Stimulated activated memory B cell treated with anti-CD40 and anti-IgM and Interleukin-4, amounts not matched to agents 10 μg/mL and 1 μg/mL and 100 μg/mL, for 72 hours (primary cell): ENCODE measurements around the gene ANO8.

Source experiments
- ATAC-seq: fragments of 150-1000 bp; cut with Tn5 transposase; 2 replicates; pipeline ENCODE4 v1.10.0; 2021
- H3K27ac Mint-ChIP-seq: one replicate; pipeline ENCODE4 v1.8.0; 2022; ENCODE audit warnings: mild to moderate bottlenecking, mixed read lengths
- H3K27me3 Mint-ChIP-seq: one replicate; pipeline ENCODE4 v1.8.0; 2022; ENCODE audit warnings: mixed read lengths
- H3K36me3 Mint-ChIP-seq: one replicate; pipeline ENCODE4 v1.8.0; 2022; ENCODE audit warnings: mixed read lengths
- H3K4me1 Mint-ChIP-seq: one replicate; pipeline ENCODE4 v1.8.0; 2022; ENCODE audit warnings: mixed read lengths
- H3K4me3 Mint-ChIP-seq: one replicate; pipeline ENCODE4 v1.8.0; 2022; ENCODE audit warnings: mild to moderate bottlenecking, moderate library complexity, mixed read lengths
- H3K9me3 Mint-ChIP-seq: one replicate; pipeline ENCODE4 v1.8.0; 2022; ENCODE audit warnings: mixed read lengths

ANO8 gene

GRCh38 chr19:17312189-17313113 lies 22.2 kb downstream of the ANO8 start:
- H3K4me3 Mint-ChIP-seq = no peak overlapping the region
- no peak overlapping the region for H3K27ac Mint-ChIP-seq
- H3K27me3 Mint-ChIP-seq = no peaks in the 10 kb centered on the region
- H3K36me3 Mint-ChIP-seq = peaks cover 47% of the 10 kb centered on the region
- no peaks in the 10 kb centered on the region for H3K9me3 Mint-ChIP-seq
- H3K4me1 Mint-ChIP-seq = peaks cover 48% of the 10 kb centered on the region
- ATAC-seq = no peak

- H3K4me3 Mint-ChIP-seq = peak overlapping the region; percentile 57
- peak overlapping the region; percentile 39 for H3K27ac Mint-ChIP-seq
- no peak for ATAC-seq
- no peaks in the 10 kb centered on the region for H3K27me3 Mint-ChIP-seq
- H3K4me1 Mint-ChIP-seq = peaks cover 53% of the 10 kb centered on the region
- peaks cover 40% of the 10 kb centered on the region for H3K36me3 Mint-ChIP-seq
- no peaks in the 10 kb centered on the region for H3K9me3 Mint-ChIP-seq
Observed at GRCh38 chr19:17311455-17312188, 23.0 kb downstream of the ANO8 start.

- ATAC-seq = no peak
- peak overlapping the region; percentile 90 for H3K4me3 Mint-ChIP-seq
- H3K27me3 Mint-ChIP-seq = no peaks in the 10 kb centered on the region
- H3K27ac Mint-ChIP-seq = peak overlapping the region; percentile 86
- H3K36me3 Mint-ChIP-seq = peaks cover 27% of the 10 kb centered on the region
- H3K4me1 Mint-ChIP-seq = peaks cover 50% of the 10 kb centered on the region
- H3K9me3 Mint-ChIP-seq = no peaks in the 10 kb centered on the region
Observed at GRCh38 chr19:17309965-17310461, 24.6 kb downstream of the ANO8 start.

- ATAC-seq = peak; percentile 90
- peaks cover 25% of the 10 kb centered on the region for H3K36me3 Mint-ChIP-seq
- peak within 1 kb of the TSS; percentile 86 for H3K27ac Mint-ChIP-seq
- H3K9me3 Mint-ChIP-seq = no peaks in the 10 kb centered on the region
- H3K4me3 Mint-ChIP-seq = peak within 1 kb of the TSS; percentile 90
- H3K27me3 Mint-ChIP-seq = no peaks in the 10 kb centered on the region
- H3K4me1 Mint-ChIP-seq = peaks cover 56% of the 10 kb centered on the region
Observed at GRCh38 chr19:17309198-17309964, 25.3 kb downstream of the ANO8 start, which contains the start of gene DDA1. Gene DDA1, plus strand, starts transcription at chr19:17309563. Its CDS starts 92 bp downstream, at chr19:17309655.

GRCh38 chr19:17307876-17308377 lies 26.7 kb downstream of the ANO8 start:
- H3K9me3 Mint-ChIP-seq = no peaks in the 10 kb centered on the region
- no peak for ATAC-seq
- no peak overlapping the region for H3K27ac Mint-ChIP-seq
- H3K27me3 Mint-ChIP-seq = no peaks in the 10 kb centered on the region
- peak overlapping the region; percentile 22 for H3K4me3 Mint-ChIP-seq
- peaks cover 66% of the 10 kb centered on the region for H3K4me1 Mint-ChIP-seq
- H3K36me3 Mint-ChIP-seq = peaks cover 12% of the 10 kb centered on the region

GRCh38 chr19:17306285-17306714 lies 28.4 kb downstream of the ANO8 start:
- Mint-ChIP-seq H3K4me3 (peak overlapping the region; percentile 90), H3K9me3 (no peaks in the 10 kb centered on the region), H3K27me3 (no peaks in the 10 kb centered on the region), H3K27ac (peak overlapping the region; percentile 89), H3K36me3 (peaks cover 1% of the 10 kb centered on the region), H3K4me1 (peaks cover 62% of the 10 kb centered on the region)
- no peak for ATAC-seq

GRCh38 chr19:17305517-17306284 lies 29.0 kb downstream of the ANO8 start, which contains the start of gene MRPL34:
Gene MRPL34, plus strand, starts transcription at chr19:17305872. Its CDS starts 21 bp downstream, at chr19:17305893.
- H3K36me3 Mint-ChIP-seq = no peaks in the 10 kb centered on the region
- no peaks in the 10 kb centered on the region for H3K9me3 Mint-ChIP-seq
- H3K27ac Mint-ChIP-seq = peak within 1 kb of the TSS; percentile 89
- H3K27me3 Mint-ChIP-seq = no peaks in the 10 kb centered on the region
- ATAC-seq = peak; percentile 91
- peak within 1 kb of the TSS; percentile 90 for H3K4me3 Mint-ChIP-seq
- peaks cover 56% of the 10 kb centered on the region for H3K4me1 Mint-ChIP-seq

GRCh38 chr19:17305216-17305516 lies 29.5 kb downstream of the ANO8 start:
- Mint-ChIP-seq H3K4me3 (peak overlapping the region; percentile 90), H3K36me3 (no peaks in the 10 kb centered on the region), H3K27ac (peak overlapping the region; percentile 89), H3K27me3 (no peaks in the 10 kb centered on the region), H3K9me3 (no peaks in the 10 kb centered on the region), H3K4me1 (peaks cover 51% of the 10 kb centered on the region)
- ATAC-seq = no peak

- Mint-ChIP-seq H3K9me3 (no peaks in the 10 kb centered on the region), H3K36me3 (no peaks in the 10 kb centered on the region), H3K27ac (peak overlapping the region; percentile 89), H3K4me1 (peaks cover 47% of the 10 kb centered on the region), H3K27me3 (no peaks in the 10 kb centered on the region), H3K4me3 (peak overlapping the region; percentile 90)
- no peak for ATAC-seq
Observed at GRCh38 chr19:17304386-17305215, 30.1 kb downstream of the ANO8 start.

GRCh38 chr19:17303940-17304267 lies 30.8 kb downstream of the ANO8 start:
- H3K27ac Mint-ChIP-seq = peak overlapping the region; percentile 63
- H3K4me3 Mint-ChIP-seq = peak overlapping the region; percentile 75
- no peaks in the 10 kb centered on the region for H3K27me3 Mint-ChIP-seq
- H3K4me1 Mint-ChIP-seq = peaks cover 41% of the 10 kb centered on the region
- no peak for ATAC-seq
- H3K36me3 Mint-ChIP-seq = no peaks in the 10 kb centered on the region
- no peaks in the 10 kb centered on the region for H3K9me3 Mint-ChIP-seq

- Mint-ChIP-seq H3K36me3 (no peaks in the 10 kb centered on the region), H3K27me3 (no peaks in the 10 kb centered on the region), H3K4me3 (peak within 1 kb of the TSS; percentile 75), H3K27ac (peak within 1 kb of the TSS; percentile 63), H3K4me1 (peaks cover 39% of the 10 kb centered on the region), H3K9me3 (no peaks in the 10 kb centered on the region)
- ATAC-seq = peak; percentile 81
Observed at GRCh38 chr19:17303167-17303939, 31.3 kb downstream of the ANO8 start, which contains the start of gene ABHD8. Gene ABHD8, minus strand, starts transcription at chr19:17303425. Its CDS starts 1,809 bp downstream, at chr19:17301616.

GRCh38 chr19:17302391-17303166 lies 32.1 kb downstream of the ANO8 start:
- H3K4me3 Mint-ChIP-seq = peak overlapping the region; percentile 75
- peak overlapping the region; percentile 63 for H3K27ac Mint-ChIP-seq
- no peaks in the 10 kb centered on the region for H3K9me3 Mint-ChIP-seq
- H3K27me3 Mint-ChIP-seq = no peaks in the 10 kb centered on the region
- no peak for ATAC-seq
- no peaks in the 10 kb centered on the region for H3K36me3 Mint-ChIP-seq
- peaks cover 33% of the 10 kb centered on the region for H3K4me1 Mint-ChIP-seq
